ENCODE measurements around the gene IFNA21. TPM values are rescaled to one million over a fixed set of nuclear protein-coding genes. Genes with fewer than 3 reads are reported as not detected.

Gene IFNA21
- not detected in 5 replicates for total RNA-seq (2022; extraction: Qiagen RNA extraction)

GRCh38 chr9:21166560-21166959 is at the start of gene IFNA21:
IFNA21 (minus strand) TSS chr9:21166660; CDS start chr9:21166612, 48 bp downstream.

GRCh38 chr9:21207043-21207442 is 40.6 kb upstream of the IFNA21 start, which contains the start of gene IFNA10:
IFNA10 (minus strand) TSS chr9:21207143; CDS start chr9:21207097, 46 bp downstream.

GRCh38 chr9:21202105-21202504 is 35.6 kb upstream of the IFNA21 start, which contains the start of gene IFNA7:
IFNA7 (minus strand) TSS chr9:21202205; CDS start chr9:21202165, 40 bp downstream.

GRCh38 chr9:21187487-21187886 is 21.0 kb upstream of the IFNA21 start, which contains the start of gene IFNA4:
IFNA4 (minus strand) TSS chr9:21187587; CDS start chr9:21187531, 56 bp downstream.

GRCh38 chr9:21141427-21141882 is 25.0 kb downstream of the IFNA21 start, which contains the start of gene IFNW1:
IFNW1 (minus strand) TSS chr9:21141832; CDS start chr9:21141570, 262 bp downstream.

Other genes with a start within 250 kb of the IFNA21 start
- 0.93 to 1.1 TPM (median 0.99 TPM) in 5 replicates for gene HACD4, start 135.0 kb downstream of the IFNA21 start, total RNA-seq (2022; extraction: Qiagen RNA extraction)
- gene IFNB1, start 88.7 kb downstream of the IFNA21 start, total RNA-seq (2022; extraction: Qiagen RNA extraction) = not detected in 5 replicates
- gene IFNW1, start 24.8 kb downstream of the IFNA21 start, total RNA-seq (2022; extraction: Qiagen RNA extraction) = not detected in 5 replicates
- not detected in 5 replicates for gene IFNA4, start 20.9 kb upstream of the IFNA21 start, total RNA-seq (2022; extraction: Qiagen RNA extraction)
- not detected in 5 replicates for gene IFNA7, start 35.5 kb upstream of the IFNA21 start, total RNA-seq (2022; extraction: Qiagen RNA extraction)
- not detected in 5 replicates for gene IFNA10, start 40.5 kb upstream of the IFNA21 start, total RNA-seq (2022; extraction: Qiagen RNA extraction)
- gene IFNA16, start 50.7 kb upstream of the IFNA21 start, total RNA-seq (2022; extraction: Qiagen RNA extraction) = not detected in 5 replicates
- gene IFNA17, start 61.6 kb upstream of the IFNA21 start, total RNA-seq (2022; extraction: Qiagen RNA extraction) = not detected in 5 replicates
- not detected in 5 replicates for gene IFNA14, start 73.3 kb upstream of the IFNA21 start, total RNA-seq (2022; extraction: Qiagen RNA extraction)
- gene IFNA5, start 138.7 kb upstream of the IFNA21 start, total RNA-seq (2022; extraction: Qiagen RNA extraction) = not detected in 5 replicates
- gene KLHL9, start 168.7 kb upstream of the IFNA21 start, total RNA-seq (2022; extraction: Qiagen RNA extraction) = 14.0 to 19.9 TPM (median 18.3 TPM) in 5 replicates
- not detected in 5 replicates for gene IFNA6, start 184.2 kb upstream of the IFNA21 start, total RNA-seq (2022; extraction: Qiagen RNA extraction)
- gene IFNA13, start 201.4 kb upstream of the IFNA21 start, total RNA-seq (2022; extraction: Qiagen RNA extraction) = not detected in 5 replicates
- not detected in 5 replicates for gene IFNA2, start 218.7 kb upstream of the IFNA21 start, total RNA-seq (2022; extraction: Qiagen RNA extraction)
- gene IFNA8, start 242.5 kb upstream of the IFNA21 start, total RNA-seq (2022; extraction: Qiagen RNA extraction) = not detected in 5 replicates

Data from A549 treated with Mapracorat at 1 μM for 4 hours (cell line).